Measurements from ENCODE around the gene MUC21. TPM values are rescaled to one million over a fixed set of nuclear protein-coding genes. Genes with fewer than 3 reads are reported as not detected.
"Not testable (repeated sequence)": the region's sequence is repeated elsewhere in the genome, so short reads cannot be mapped to it uniquely, and the experiment has no call there.

The MUC21 gene
- total RNA-seq, 1 donor from 2014 or later, result not detected

DNA sequence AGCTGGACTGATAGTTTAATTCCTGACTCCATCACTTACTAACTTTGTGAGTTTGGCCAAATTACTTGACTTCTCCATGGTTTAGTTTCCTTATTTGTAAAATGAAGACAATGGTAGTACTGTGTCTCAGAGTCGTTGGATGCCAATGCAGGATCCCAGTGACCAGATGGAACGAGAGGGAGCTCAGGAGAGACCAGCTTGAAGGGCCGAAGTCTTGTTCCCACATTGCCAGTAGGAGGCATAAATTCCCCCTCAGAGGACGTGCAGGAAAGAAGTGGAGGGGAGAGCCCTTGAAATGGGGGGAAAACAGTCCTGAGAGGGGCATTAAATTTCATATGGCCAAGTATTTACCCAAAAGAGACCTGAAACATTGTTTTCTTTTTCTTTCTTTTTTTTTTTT, 24.6 kb downstream of the MUC21 start:
- no peak for DNase-seq (ENCODE audit: low spot score)

DNA sequence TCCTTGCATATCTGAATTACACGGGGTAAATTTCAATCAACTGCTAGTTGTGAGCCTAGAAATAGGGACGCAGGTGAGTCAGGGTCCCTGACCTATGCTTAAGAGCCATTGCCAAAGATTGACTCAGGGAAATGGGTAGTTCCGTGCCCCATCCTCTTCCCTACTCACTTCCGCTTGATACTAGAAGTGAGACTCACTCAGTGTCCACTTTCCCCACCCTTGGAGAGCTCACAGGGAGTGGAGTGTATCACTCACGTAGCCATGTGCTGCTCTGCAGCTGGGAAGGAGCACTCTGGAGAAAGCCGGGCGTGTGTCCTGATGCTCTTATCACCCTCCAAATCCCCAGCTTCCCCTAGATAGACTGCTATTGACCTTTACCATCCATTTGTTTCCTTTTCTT, 26.2 kb downstream of the MUC21 start:
- DNase-seq (ENCODE audit: low spot score), result no peak

DNA sequence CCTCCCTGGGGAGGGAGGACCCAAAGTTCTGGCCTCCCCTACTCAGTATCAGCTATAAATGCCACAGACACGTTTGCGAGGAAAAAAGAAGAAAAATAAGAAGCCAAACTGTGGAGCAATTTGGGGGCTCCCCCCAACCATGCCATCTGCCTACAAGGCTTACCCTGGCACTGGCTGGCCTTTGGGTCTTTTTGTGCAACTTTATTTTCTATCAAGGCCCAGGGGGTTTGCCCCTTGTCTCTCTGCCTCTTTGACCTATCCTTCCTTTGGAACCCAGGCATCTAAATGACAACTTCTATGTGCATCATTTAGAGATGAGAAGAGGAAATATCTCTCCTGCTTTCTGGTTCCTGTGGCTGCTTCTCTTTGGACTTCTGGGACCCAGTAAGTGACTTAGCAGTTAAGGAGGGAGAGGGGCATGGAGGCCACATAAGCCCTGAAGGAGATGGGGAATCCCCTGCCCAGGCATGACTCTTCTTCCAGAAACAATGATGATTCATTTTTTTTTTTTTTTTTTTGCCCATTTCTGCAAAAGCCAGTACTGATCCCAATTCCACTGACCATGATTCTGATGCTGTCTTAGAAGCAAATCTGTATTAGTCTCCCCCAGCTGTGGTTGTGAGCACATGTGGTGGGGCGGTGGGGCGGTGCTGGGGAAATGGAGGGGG, 27.0 kb downstream of the MUC21 start, which contains the start of gene MUC22:
Gene MUC22 (plus strand): TSS at position 82 of the 668 bp plus-strand sequence. CDS start 233 bp downstream, at position 315.
- DNase-seq (ENCODE audit: low spot score), result no peak

DNA sequence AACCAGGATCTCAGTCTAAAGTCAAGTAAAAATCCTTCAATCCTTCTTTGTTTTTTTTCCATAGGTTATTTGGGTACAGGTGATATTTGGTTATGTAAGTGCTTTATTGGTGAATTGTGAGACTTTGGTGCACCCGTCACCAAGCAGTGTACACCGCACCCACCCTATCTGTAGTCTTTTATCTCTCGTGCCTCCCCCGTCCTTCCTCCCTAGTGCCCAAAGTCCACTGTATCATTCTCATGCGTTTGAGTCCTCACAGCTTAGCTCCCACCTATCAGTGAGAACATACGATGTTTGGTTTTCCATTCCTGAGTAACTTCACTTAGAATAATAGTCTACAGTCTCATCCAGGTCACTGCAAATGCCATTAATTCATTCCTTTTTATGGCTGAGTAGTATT, 27.6 kb downstream of the MUC21 start:
- no peak for DNase-seq (ENCODE audit: low spot score)

DNA sequence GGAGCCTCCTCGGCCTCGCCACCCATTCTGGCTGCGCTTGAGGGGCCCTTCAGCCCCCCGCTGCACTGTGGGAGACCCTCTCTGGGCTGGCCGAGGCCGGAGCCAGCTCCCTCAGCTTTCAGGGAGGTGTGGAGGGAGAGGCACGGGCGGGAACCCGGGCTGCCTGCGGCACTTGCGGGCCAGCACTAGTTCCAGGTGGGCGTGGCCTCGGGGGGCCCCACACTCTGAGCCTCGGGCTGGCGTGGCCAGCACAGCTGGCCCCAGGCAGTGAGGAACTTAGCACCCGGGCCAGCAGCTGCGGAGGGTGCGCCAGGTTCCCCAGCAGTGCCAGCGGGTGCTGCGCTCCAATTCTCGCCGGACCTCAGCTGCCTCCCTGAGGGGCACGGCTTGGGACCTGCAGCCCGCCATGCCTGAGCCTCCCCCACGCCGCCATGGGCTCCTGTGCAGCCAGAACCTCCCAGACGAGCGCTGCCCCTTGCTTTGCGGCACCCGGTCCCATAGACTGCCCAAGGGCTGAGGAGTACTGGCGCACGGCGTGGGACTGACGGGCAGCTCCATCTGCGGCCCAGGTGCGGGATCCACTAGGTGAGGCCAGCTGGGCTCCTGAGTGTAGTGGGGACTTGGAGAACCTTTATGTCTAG, 33.3 kb downstream of the MUC21 start:
- no peak for DNase-seq (ENCODE audit: low spot score)

DNA sequence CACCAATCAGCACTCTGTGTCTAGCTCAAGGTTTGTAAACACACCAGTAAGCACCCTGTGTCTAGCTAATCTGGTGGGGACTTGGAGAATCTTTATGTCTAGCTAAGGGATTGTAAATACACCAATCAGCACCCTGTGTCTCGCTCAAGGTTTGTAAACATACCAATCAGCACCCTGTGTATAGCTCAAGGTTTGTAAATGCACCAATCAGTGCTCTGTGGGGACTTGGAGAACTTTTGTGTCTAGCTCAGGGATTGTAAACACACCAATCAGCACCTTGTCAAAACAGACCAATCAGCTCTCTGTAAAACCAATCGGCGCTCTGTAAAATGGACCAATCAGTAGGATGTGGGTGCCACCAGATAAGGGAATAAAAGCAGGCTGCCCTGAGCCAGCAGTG, 33.9 kb downstream of the MUC21 start:
- not testable (repeated sequence) for DNase-seq (ENCODE audit: low spot score)

DNA sequence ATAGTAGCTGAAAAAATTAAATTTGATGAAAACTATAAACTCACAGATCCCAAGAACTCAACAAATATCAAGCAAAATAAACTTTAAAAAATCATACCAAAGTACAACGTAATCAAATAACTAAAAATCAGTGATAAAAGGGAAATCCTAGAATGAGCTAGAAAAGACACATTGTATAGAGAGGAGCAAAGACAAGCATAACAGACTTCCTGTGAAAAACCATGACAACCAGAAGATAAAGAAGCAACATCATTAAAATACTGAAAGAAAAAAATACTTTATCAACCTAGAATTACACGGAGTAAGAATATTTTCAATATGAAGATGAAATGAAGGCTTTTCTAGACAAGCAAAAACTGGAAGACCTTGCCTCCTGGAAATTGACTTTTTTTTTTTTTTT, 36.5 kb downstream of the MUC21 start:
- DNase-seq (ENCODE audit: low spot score), result no peak

DNA sequence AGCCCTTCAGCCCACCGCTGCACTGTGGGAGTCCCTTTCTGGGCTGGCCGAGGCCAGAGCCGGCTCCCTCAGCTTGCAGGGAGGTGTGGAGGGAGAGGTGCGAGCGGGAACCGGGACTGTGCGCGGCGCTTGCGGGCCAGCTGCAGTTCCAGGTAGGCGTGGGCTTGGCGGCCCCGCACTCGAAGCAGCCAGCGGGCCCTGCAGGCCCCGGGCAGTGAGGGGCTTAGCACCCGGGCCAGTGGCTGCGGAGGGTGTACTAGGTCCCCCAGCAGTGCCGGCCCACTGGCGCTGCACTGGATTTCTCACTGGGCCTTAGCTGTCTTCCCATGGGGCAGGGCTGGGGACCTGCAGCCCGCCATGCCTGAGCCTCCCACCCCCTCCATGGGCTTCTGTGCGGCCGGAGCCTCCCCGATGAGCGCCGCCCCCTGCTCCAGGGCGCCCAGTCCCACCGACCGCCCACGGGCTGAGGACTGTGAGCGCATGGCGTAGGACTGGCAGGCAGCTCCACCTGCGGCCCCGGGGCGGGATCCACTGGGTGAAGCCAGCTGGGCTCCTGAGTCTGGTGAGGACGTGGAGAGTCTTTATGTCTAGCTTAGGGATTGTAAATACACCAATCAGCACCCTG, 37.2 kb downstream of the MUC21 start:
- DNase-seq (ENCODE audit: low spot score), result not testable (repeated sequence)

DNA sequence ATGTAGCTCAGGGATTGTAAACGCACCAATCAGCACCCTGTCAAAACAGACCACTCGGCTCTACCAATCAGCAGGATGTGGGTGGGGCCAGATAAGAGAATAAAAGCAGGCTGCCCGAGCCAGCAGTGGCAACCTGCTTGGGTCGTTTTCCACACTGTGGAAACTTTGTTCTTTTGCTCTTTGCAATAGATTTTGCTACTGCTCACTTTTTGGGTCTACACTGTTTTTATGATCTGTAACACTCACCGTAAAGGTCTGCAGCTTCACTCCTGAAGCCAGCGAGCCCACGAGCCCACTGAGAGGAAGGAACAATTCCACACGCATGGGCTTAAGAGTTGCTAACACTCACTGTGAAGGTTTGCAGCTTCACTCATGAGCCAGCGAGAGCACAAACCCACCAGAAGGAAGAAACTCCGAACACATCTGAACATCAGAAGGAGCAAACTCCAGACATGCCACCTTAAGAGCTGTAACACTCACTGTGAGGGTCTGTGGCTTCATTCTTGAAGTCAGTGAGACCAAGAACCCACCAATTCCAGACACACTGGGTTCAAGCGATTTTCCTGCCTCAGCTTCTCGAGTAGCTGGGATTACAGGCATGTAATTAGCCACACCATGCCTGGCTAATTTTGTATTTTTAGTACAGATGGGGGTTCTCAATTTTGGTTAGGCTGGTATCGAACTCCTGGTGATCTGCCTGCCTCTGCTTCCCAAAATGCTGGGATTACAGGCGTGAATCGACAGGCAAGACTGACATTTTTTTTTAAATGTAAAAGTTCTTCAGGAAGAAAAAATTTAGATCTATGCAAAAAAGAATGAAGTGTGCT, 38.4 kb downstream of the MUC21 start:
- DNase-seq (ENCODE audit: low spot score), result not testable (repeated sequence)

DNA sequence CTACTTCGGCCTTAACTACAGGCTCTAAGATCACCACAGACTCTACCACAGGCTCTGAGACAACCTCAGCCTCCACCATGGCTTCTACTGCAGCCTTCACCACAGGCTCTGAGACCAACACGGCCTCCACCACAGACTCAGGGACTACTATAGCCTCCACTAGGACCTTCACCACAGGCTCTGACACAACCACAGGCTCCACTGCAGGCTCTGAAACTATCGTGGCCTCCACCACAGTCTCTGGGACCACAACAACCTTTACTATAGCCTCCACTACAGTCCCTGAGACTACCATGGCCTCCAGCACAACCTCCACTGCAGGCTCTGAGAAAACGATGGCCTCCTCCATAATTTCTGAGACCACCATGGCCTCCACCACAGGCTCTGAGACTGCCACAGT, 42.1 kb downstream of the MUC21 start:
- no peak for DNase-seq (ENCODE audit: low spot score)

DNA sequence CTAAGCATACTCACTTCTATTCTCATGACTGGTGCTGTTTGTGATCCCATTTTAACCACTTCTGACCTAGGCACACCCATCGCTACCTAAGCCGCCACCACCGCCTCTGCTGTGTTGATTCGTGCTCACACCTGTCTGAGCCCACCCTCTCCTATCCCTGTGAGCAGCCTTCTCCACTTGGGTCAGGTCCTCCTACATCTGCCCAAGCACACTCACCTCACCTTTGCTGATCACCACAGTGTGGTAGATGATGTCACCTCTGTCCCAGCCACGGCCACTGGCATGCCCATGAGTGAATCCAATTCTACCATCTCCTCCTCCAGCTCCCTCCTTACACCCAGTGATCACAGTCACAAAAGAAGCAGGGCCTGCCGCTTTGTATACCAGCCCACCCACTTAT, 47.6 kb downstream of the MUC21 start:
- DNase-seq (ENCODE audit: low spot score), result no peak

DNA sequence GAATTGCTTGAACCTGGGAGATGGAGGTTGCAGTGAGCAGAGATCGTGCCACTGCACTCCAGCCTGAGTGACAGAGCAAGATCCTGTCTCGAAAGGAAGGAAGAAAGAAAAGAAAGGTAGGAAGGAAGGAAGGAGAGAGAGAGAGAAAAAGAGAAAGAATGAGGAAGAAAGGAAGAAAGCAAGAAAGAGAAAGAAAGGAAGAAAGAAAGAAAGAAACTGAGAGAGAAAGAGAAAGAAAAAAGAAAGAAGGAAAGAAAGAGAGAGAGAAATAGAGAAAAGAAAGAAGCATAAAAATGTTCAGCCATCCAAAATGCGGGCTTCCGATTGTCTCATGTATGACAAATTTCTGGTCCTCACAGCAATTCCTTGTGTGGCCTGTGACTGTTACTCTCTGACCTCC, 49.6 kb downstream of the MUC21 start:
- DNase-seq (ENCODE audit: low spot score), result no peak

DNA sequence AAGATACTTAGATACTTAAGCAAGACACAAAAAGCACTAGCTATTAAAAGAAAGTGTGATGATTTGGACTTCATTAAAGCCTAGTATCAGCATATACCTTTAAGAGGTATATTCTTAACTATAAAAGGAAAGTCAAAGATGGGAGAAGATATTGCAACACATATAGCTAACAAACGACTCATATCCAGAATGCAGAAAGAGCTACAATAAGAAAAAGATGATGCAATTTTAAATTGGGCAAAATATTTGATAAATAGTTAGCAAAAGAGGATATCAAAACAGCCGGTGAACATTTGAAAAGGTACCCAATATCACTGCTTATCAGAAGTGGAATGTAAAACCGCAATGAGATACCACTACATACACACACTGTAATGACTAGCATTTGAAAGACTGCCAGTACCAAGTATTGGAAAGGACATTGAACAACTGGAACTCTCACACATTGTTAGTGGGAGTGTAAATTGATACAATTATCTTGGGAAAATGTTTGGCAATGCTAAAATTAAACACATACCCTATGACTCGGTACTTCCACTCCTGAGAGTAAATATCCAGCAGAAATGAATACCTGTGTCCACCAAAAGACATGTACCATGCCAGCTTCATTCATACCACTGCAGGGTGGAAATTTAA, 52.5 kb downstream of the MUC21 start:
- DNase-seq (ENCODE audit: low spot score), result no peak

DNA sequence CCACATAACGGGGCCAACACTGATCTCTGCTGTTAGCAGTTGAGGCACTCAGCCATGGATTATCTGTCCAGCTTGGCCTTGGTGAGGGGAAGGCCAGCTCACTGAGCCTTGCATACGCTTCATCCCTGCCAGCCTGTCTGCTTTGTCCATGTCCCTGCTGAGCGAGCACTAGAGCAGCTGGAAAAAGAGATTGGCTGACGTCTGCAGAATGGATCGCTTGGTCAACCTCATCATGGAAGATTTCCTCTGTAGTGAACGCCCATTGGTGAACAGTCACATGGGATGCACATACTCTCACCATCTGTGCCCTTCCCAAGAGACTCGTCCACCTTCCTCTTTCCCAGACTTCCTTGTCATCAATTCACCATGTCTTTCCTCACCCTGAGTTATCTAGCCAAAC, 53.7 kb downstream of the MUC21 start:
- no peak for DNase-seq (ENCODE audit: low spot score)

DNA sequence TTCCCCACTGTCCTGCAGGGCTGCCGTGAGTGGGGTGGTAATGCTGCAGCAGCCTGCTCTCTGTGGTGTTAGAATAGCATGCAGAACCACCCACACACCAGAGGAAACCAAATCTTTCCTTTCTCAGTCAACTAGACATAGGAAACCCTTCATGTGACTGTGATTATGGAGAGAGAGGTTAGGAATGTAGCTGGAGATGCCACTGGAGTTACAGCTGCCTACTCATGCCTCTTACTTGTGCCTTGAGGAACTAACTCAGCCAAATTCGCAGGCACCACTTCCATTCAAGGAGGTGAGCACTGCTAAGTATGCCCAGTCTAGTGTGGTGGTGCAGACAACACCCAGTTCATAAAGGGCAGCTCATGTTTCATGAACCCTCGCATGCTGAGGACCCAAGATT, 54.2 kb downstream of the MUC21 start:
- no peak for DNase-seq (ENCODE audit: low spot score)

DNA sequence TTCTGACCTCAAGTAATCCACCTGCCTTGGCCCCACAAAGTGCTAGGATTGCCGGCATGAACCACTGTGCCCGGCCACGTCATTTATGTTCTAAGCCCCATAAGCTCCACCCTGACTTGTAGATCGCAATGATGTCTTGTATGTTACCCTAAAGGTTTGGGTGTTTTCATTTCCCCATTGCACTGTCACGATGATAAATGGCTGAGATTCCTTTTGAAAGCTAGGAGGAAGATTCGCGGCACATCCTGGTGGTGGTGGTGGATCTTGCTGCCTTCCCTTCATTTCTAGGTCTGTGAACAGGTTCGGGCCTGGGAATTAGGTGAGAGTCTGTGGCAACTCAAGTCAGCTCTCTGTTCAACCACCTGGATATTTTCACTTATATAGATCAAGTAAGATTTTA, 55.0 kb downstream of the MUC21 start:
- DNase-seq (ENCODE audit: low spot score), result no peak

Other genes starting within 250 kb of the MUC21 start
- gene FLOT1, start 241.0 kb upstream of the MUC21 start, total RNA-seq (ENCODE audit: insufficient read depth, low replicate concordance), result 46.7 TPM
- gene IER3, start 239.2 kb upstream of the MUC21 start, total RNA-seq (ENCODE audit: insufficient read depth, low replicate concordance), result 70.1 TPM
- gene DDR1, start 99.2 kb upstream of the MUC21 start, total RNA-seq (ENCODE audit: insufficient read depth, low replicate concordance), result 19.0 TPM
- gene GTF2H4, start 75.5 kb upstream of the MUC21 start, total RNA-seq (ENCODE audit: insufficient read depth, low replicate concordance), result 1.4 TPM
- 20.5 TPM for gene VARS2, start 69.5 kb upstream of the MUC21 start, total RNA-seq (ENCODE audit: insufficient read depth, low replicate concordance)
- gene SFTA2, start 51.5 kb upstream of the MUC21 start, total RNA-seq (ENCODE audit: insufficient read depth, low replicate concordance), result not detected
- gene MUCL3, start 42.7 kb upstream of the MUC21 start, total RNA-seq (ENCODE audit: insufficient read depth, low replicate concordance), result 2.4 TPM
- 6.5 TPM for gene MUC22, start 26.8 kb downstream of the MUC21 start, total RNA-seq (ENCODE audit: insufficient read depth, low replicate concordance)
- not detected for gene C6orf15, start 128.9 kb downstream of the MUC21 start, total RNA-seq (ENCODE audit: insufficient read depth, low replicate concordance)
- 1.2 TPM for gene PSORS1C1, start 131.1 kb downstream of the MUC21 start, total RNA-seq (ENCODE audit: insufficient read depth, low replicate concordance)
- 2.4 TPM for gene CDSN, start 136.7 kb downstream of the MUC21 start, total RNA-seq (ENCODE audit: insufficient read depth, low replicate concordance)
- gene PSORS1C2, start 155.3 kb downstream of the MUC21 start, total RNA-seq (ENCODE audit: insufficient read depth, low replicate concordance), result not detected
- gene CCHCR1, start 174.1 kb downstream of the MUC21 start, total RNA-seq (ENCODE audit: insufficient read depth, low replicate concordance), result 31.8 TPM
- 6.5 TPM for gene TCF19, start 174.9 kb downstream of the MUC21 start, total RNA-seq (ENCODE audit: insufficient read depth, low replicate concordance)
- gene POU5F1, start 187.0 kb downstream of the MUC21 start, total RNA-seq (ENCODE audit: insufficient read depth, low replicate concordance), result 4.1 TPM